GM06990 (cell line): ENCODE measurements around the gene TMTC1.

Experiments
- DNase-seq: peaks from one replicate; pipeline ENCODE4 v3.0.0-alpha.2; 2011; ENCODE audit not compliant: insufficient read length; ENCODE audit errors: extremely low read depth
- H3K27me3 ChIP-seq: replicated peaks from 2 replicates; pipeline ENCODE4 v1.6.0; 2011; ENCODE audit warnings: low read length; ENCODE audit not compliant: control insufficient read depth, insufficient read depth
- H3K36me3 ChIP-seq: 2 replicates; pipeline ENCODE4 v1.5.1; 2011; ENCODE audit warnings: low read length; ENCODE audit not compliant: control insufficient read depth, insufficient read depth
- H3K4me3 ChIP-seq: replicated peaks from 2 replicates; pipeline ENCODE4 v1.5.1; 2011; ENCODE audit warnings: low read depth, mild to moderate bottlenecking, control low read depth, low read length
- CTCF ChIP-seq: IDR thresholded peaks from 2 replicates; pipeline ENCODE4 v1.5.1; 2011; ENCODE audit warnings: low read length, control low read depth, mild to moderate bottlenecking, inconsistent platforms; ENCODE audit not compliant: insufficient read depth, poor library complexity, severe bottlenecking

TMTC1 gene

GRCh38 chr12:29608581-29608980 is 175.2 kb downstream of the TMTC1 start:
- Histone ChIP-seq H3K36me3 (no peaks in the 10 kb centered on the region), H3K4me3 (no peak overlapping the region), H3K27me3 (no peaks in the 10 kb centered on the region)
- DNase-seq = no peak
- TF ChIP-seq CTCF = no peak

- H3K27me3 ChIP-seq = no peaks in the 10 kb centered on the region
- H3K36me3 ChIP-seq = no peaks in the 10 kb centered on the region
- TF ChIP-seq CTCF = no peak
- no peak for DNase-seq
- no peak overlapping the region for H3K4me3 ChIP-seq
Measured at GRCh38 chr12:29599381-29599780, 184.4 kb downstream of the TMTC1 start.

GRCh38 chr12:29595071-29595755 is 188.5 kb downstream of the TMTC1 start:
- H3K27me3 ChIP-seq = no peaks in the 10 kb centered on the region
- TF ChIP-seq CTCF = no peak
- DNase-seq = no peak
- H3K36me3 ChIP-seq = no peaks in the 10 kb centered on the region
- H3K4me3 ChIP-seq = no peak overlapping the region

- DNase-seq = no peak
- no peak for TF ChIP-seq CTCF
- no peaks in the 10 kb centered on the region for H3K27me3 ChIP-seq
- no peak overlapping the region for H3K4me3 ChIP-seq
- H3K36me3 ChIP-seq = no peaks in the 10 kb centered on the region
Measured at GRCh38 chr12:29593001-29593400, 190.7 kb downstream of the TMTC1 start.

- DNase-seq = no peak
- no peak overlapping the region for H3K4me3 ChIP-seq
Measured at GRCh38 chr12:29591140-29592020, 192.4 kb downstream of the TMTC1 start.

More at GRCh38 chr12:29591140-29592020, 192.4 kb downstream of the TMTC1 start:
- no peak for TF ChIP-seq CTCF
- Histone ChIP-seq H3K36me3 (no peaks in the 10 kb centered on the region), H3K27me3 (no peaks in the 10 kb centered on the region)
